PC-3 (cell line): ENCODE results near the gene SLC12A3.

Experiments
- EZH2 ChIP-seq: fragments of 300-600 bp; sonication (generic); IDR thresholded peaks from one replicate; pipeline ENCODE4 v1.6.1; 2017; ENCODE audit warnings: antibody characterized with exemption, mild to moderate bottlenecking, low read length; ENCODE audit not compliant: unreplicated experiment
- EZH2phosphoT487 ChIP-seq: fragments of 300-600 bp; sonication (generic); IDR thresholded peaks from 2 replicates; pipeline ENCODE4 v1.6.1; 2018; ENCODE audit warnings: mild to moderate bottlenecking, antibody characterized with exemption, low read length, borderline replicate concordance
- TF ChIP-seq, protein P1 (sequence below): fragments of 300-600 bp; sonication (generic); conservative IDR thresholded peaks from 2 replicates; pipeline ENCODE4 v1.5.1; 2017; ENCODE audit warnings: antibody characterized with exemption, low read depth, mild to moderate bottlenecking, low read length

DNA sequence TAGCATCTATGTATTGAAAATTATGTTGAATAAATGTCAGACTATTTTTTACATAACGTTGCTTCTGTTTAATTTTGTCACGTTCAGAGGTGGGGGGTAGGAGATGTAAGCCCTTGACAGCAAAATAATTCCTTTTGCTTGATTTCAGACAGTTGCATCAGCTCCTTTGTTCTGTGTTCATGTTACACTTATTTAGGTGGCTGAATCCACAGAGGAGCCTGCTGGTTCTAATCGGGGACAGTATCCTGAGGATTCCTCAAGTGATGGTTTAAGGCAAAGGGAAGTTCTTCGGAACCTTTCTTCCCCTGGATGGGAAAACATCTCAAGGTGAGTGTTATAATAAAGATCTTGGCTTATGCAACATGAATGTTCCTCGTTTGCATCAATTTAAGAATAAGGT, 71.5 kb downstream of the SLC12A3 start:
- TF ChIP-seq, protein P1, sequence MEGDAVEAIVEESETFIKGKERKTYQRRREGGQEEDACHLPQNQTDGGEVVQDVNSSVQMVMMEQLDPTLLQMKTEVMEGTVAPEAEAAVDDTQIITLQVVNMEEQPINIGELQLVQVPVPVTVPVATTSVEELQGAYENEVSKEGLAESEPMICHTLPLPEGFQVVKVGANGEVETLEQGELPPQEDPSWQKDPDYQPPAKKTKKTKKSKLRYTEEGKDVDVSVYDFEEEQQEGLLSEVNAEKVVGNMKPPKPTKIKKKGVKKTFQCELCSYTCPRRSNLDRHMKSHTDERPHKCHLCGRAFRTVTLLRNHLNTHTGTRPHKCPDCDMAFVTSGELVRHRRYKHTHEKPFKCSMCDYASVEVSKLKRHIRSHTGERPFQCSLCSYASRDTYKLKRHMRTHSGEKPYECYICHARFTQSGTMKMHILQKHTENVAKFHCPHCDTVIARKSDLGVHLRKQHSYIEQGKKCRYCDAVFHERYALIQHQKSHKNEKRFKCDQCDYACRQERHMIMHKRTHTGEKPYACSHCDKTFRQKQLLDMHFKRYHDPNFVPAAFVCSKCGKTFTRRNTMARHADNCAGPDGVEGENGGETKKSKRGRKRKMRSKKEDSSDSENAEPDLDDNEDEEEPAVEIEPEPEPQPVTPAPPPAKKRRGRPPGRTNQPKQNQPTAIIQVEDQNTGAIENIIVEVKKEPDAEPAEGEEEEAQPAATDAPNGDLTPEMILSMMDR, result no peak
- TF ChIP-seq EZH2 (no peak), EZH2phosphoT487 (no peak)
